ENCODE data around the gene ZSCAN16.

The ZSCAN16 gene

DNA sequence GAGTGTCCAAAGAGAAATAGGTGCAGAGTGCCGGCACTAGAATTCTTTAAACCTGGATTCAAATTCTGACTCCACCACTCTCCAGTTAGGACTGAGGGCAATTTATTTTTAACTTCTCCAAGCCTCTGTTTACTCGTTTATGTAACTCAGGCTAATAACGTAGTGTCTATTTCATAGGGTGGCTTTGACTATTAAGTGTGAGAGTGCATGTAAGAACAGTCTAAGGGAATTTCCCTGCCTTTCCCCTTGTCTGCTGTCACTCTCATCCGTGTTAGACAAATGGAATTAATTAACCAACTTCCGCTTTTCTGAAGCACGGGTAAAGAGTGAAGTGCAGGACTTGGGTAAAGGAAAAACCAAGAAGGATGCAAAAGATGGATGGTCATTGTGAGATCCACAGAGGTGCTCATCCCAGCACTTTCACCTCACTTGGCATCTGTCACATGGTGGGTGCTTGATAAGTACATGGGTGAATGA lies 13.1 kb downstream of the ZSCAN16 start:
- ChIA-PET CTCF (no interaction called here), POLR2A (interaction anchor here (0.7 to 3.9 kb wide), 21 partner anchors 11 to 449 kb away, joined by 3 to 41 read pairs (median 4); partner anchors contain the start of genes ZKSCAN4, ZSCAN16 and ZSCAN26)
- no peak for DNase-seq (ENCODE audit: extremely low spot score)
- no peak for TF ChIP-seq L3MBTL2 (conservative IDR thresholded peaks at IDR 0.05)
- TF ChIP-seq ELF4 (IDR thresholded peaks at IDR 0.05) = no peak
- no peak for TF ChIP-seq FOXM1 (IDR thresholded peaks at IDR 0.05; ENCODE audit: borderline replicate concordance)
- TF ChIP-seq ZNF384 (IDR thresholded peaks at IDR 0.05) = no peak
- TF ChIP-seq FOXA1 (IDR thresholded peaks at IDR 0.05) = no peak
- no peak for TF ChIP-seq FOXK2 (IDR thresholded peaks at IDR 0.05)
- no peak for TF ChIP-seq LEF1 (IDR thresholded peaks at IDR 0.05; ENCODE audit: borderline replicate concordance)
- TF ChIP-seq ARNT (IDR thresholded peaks at IDR 0.05) = no peak
- TF ChIP-seq PKNOX1 (IDR thresholded peaks at IDR 0.05) = 0 out of 2 replicates have a peak, but pooled peaks have one; percentile 43

DNA sequence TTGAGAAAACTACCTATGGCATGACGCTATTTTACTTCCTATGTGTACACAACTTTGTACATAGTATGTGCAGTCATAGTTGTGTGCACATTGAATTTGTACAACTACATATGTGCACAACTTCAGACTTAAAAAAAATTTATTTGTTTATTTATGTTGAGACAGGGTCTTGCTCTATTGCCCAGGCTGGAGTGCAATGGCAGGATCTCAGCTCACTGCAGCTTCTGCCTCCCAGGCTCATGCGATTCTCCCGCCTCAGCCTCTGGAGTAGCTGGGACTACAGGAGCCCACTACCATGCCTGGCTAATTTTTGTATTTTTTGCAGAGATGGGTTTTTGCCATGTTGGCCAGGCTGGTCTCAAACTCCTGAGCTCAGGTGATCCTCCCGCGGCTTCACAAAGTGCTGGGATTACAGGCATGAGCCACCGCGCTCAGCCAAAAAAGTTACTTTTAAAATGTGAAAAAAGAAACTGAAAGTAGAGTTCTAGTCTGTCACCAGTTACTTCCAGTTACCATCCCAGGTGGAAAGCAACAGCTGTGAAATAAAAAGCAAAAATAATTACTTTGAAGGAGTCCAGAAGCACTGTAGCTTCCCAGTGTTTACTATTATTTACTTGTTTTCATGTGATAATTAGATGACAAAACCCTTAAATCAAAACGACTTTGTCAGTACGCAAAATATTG lies 15.6 kb downstream of the ZSCAN16 start:
- no peak for DNase-seq (ENCODE audit: extremely low spot score)
- TF ChIP-seq CTBP1 (IDR thresholded peaks at IDR 0.05; ENCODE audit: borderline replicate concordance) (no peak), ARNT (IDR thresholded peaks at IDR 0.05) (no peak), SUZ12 (IDR thresholded peaks at IDR 0.05) (no peak), PKNOX1 (IDR thresholded peaks at IDR 0.05) (no peak), HDGF (IDR thresholded peaks at IDR 0.05; ENCODE audit: borderline replicate concordance) (no peak), BHLHE40 (IDR thresholded peaks at IDR 0.05; ENCODE audit: borderline replicate concordance) (no peak), ELF4 (IDR thresholded peaks at IDR 0.05) (no peak), ZNF384 (IDR thresholded peaks at IDR 0.05) (no peak)
- POLR2A ChIA-PET = interaction anchor here (0.9 to 4.0 kb wide), 8 partner anchors 13 to 330 kb away, joined by 3 to 41 read pairs (median 20); partner anchors contain the start of genes ZKSCAN3 and ZSCAN16
- CTCF ChIA-PET = interaction anchor here (0.6 to 2.7 kb wide), 3 partner anchors 216 to 1512 kb away, joined by 3 to 11 read pairs (median 3); no protein-coding TSS in a partner anchor

DNA sequence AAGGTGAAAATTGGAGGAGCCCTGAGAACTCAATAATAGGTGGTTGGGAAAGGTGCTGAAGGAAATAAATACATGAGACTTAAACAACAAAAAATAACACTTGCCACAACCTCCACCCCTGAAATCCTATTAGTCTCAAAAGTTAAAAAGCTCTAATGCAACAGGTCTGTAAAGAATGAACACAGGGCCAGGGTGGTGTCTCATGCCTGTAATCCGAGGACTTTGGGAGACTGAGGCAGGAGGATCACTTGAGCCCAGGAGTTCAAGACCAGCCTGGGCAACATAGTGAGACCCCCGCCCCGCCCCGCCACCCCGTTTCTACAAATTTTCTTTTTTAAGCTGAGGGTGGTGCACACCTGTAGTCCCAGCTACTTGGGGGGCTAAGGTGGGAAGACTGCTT lies 16.2 kb downstream of the ZSCAN16 start:
- TF ChIP-seq CTBP1 (IDR thresholded peaks at IDR 0.05; ENCODE audit: borderline replicate concordance) (no peak), ZNF384 (IDR thresholded peaks at IDR 0.05) (no peak), BHLHE40 (IDR thresholded peaks at IDR 0.05; ENCODE audit: borderline replicate concordance) (no peak), ELF4 (IDR thresholded peaks at IDR 0.05) (no peak), LEF1 (IDR thresholded peaks at IDR 0.05; ENCODE audit: borderline replicate concordance) (no peak), ARNT (IDR thresholded peaks at IDR 0.05) (no peak), TARDBP (IDR thresholded peaks at IDR 0.05) (no peak), HDGF (IDR thresholded peaks at IDR 0.05; ENCODE audit: borderline replicate concordance) (no peak), FOXA1 (IDR thresholded peaks at IDR 0.05) (no peak), FOXK2 (IDR thresholded peaks at IDR 0.05) (no peak), FOXM1 (IDR thresholded peaks at IDR 0.05; ENCODE audit: borderline replicate concordance) (no peak), SP1 (IDR thresholded peaks at IDR 0.05) (no peak), NFRKB (IDR thresholded peaks at IDR 0.05) (no peak), PKNOX1 (IDR thresholded peaks at IDR 0.05) (no peak), SUZ12 (IDR thresholded peaks at IDR 0.05) (no peak), L3MBTL2 (conservative IDR thresholded peaks at IDR 0.05) (no peak)
- ChIA-PET POLR2A (interaction anchor here (0.9 to 4.0 kb wide), 15 partner anchors 10 to 331 kb away, joined by 3 to 40 read pairs (median 14); partner anchors contain the start of genes ZKSCAN3, ZKSCAN4, ZSCAN16 and ZSCAN26), CTCF (interaction anchor here (0.6 to 2.7 kb wide), 2 partner anchors 215 to 1511 kb away, joined by 3 to 11 read pairs; no protein-coding TSS in a partner anchor)
- DNase-seq (ENCODE audit: extremely low spot score) = no peak

DNA sequence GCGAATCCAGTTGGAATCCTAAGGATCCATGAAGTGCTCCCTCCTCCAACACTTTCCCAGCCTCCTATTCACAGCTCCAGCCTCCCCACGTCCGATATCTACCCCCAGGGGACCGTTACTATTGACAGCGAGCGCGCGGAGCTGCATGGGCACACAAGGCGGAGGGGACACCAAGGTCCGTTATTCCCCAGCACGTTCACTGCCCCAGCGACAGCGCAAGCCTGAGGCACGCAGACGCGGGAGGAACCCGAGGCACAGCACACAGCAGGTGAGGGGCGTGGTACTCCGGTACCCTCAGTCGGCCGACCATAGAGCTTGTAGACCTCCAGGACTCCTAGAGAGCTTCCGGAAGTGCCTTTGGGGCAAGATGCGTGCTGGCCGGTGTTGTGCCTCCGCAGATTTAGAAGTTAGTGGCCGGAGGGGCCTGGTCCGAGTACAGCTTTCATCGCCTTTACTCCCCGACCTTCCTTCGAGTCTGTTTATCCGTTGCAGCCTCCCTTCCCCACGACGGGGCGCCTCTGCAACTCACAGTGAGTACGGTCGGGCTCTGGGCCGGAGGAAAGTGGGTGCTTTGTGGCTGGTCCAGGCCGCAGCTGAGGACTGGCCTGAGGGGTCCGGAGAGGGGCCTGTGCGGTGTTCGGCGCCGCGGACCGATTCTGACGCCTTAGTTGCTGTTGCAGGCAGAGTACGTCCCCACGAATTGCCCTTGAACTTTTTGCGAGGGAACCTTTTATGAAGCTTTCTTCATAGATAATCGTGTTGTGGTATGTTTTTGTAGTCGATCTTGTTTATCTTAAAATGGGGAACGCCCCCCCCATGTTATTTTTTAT lies 17.3 kb downstream of the ZSCAN16 start, which contains the start of gene ZKSCAN8:
TSS of gene ZKSCAN8 (plus strand) at position 384 of the 830 bp plus-strand sequence. CDS start 6,525 bp downstream, outside the sequence.
- CTCF ChIA-PET = interaction anchor here (2.7 kb wide), 1 partner anchor 214 kb away, joined by 11 read pairs; no protein-coding TSS in a partner anchor

More for the DNA sequence above, 17.3 kb downstream of the ZSCAN16 start, which contains the start of gene ZKSCAN8:
- peak; percentile 88 for DNase-seq (ENCODE audit: extremely low spot score)
- POLR2A ChIA-PET = interaction anchor here (0.7 to 4.0 kb wide), 41 partner anchors 11 to 332 kb away, joined by 3 to 40 read pairs (median 5); partner anchors contain the start of genes PGBD1, ZKSCAN3, ZKSCAN4 and ZSCAN16
- TF ChIP-seq LEF1 (IDR thresholded peaks at IDR 0.05; ENCODE audit: borderline replicate concordance) (no peak), SUZ12 (IDR thresholded peaks at IDR 0.05) (no peak), TARDBP (IDR thresholded peaks at IDR 0.05) (no peak), FOXA1 (IDR thresholded peaks at IDR 0.05) (no peak), FOXM1 (IDR thresholded peaks at IDR 0.05; ENCODE audit: borderline replicate concordance) (no peak), ELF4 (IDR thresholded peaks at IDR 0.05) (peak; percentile 78), ARNT (IDR thresholded peaks at IDR 0.05) (peak; percentile 77), ZNF384 (IDR thresholded peaks at IDR 0.05) (no peak), HDGF (IDR thresholded peaks at IDR 0.05; ENCODE audit: borderline replicate concordance) (no peak), FOXK2 (IDR thresholded peaks at IDR 0.05) (0 out of 2 replicates have a peak, but pooled peaks have one; percentile 42), NFRKB (IDR thresholded peaks at IDR 0.05) (no peak), L3MBTL2 (conservative IDR thresholded peaks at IDR 0.05) (peak; percentile 85), BHLHE40 (IDR thresholded peaks at IDR 0.05; ENCODE audit: borderline replicate concordance) (no peak), CTBP1 (IDR thresholded peaks at IDR 0.05; ENCODE audit: borderline replicate concordance) (no peak; the same call in 1 of the 2 replicates), SP1 (IDR thresholded peaks at IDR 0.05) (no peak), PKNOX1 (IDR thresholded peaks at IDR 0.05) (no peak)

Data from HEK293T (cell line).